Progenitor cell of endocrine pancreas (in vitro differentiated cells): ENCODE measurements around the gene CDK10. TPM values are rescaled to one million over a fixed set of nuclear protein-coding genes. Genes with fewer than 3 reads are reported as not detected.
A peak's percentile ranks its signal among the peaks of the same experiment; 100 is the strongest.

Experiments used
- DNase-seq: peaks from one replicate; pipeline ENCODE4 v3.0.0; 2021; ENCODE audit warnings: low spot score; ENCODE audit not compliant: unreplicated experiment
- H3K27ac Mint-ChIP-seq: 2 replicates; pipeline ENCODE4 v1.8.0; 2021; ENCODE audit warnings: mild to moderate bottlenecking, moderate library complexity, mixed read lengths
- H3K27me3 Mint-ChIP-seq: 2 replicates; pipeline ENCODE4 v1.8.0; 2021; ENCODE audit warnings: mixed read lengths
- H3K36me3 Mint-ChIP-seq: 2 replicates; pipeline ENCODE4 v1.8.0; 2022; ENCODE audit warnings: mixed read lengths; ENCODE audit not compliant: insufficient read depth
- H3K4me1 Mint-ChIP-seq: 2 replicates; pipeline ENCODE4 v1.8.0; 2021; ENCODE audit warnings: low read depth, mixed read lengths
- H3K4me3 Mint-ChIP-seq: 2 replicates; pipeline ENCODE4 v1.8.0; 2021; ENCODE audit warnings: low read depth, mild to moderate bottlenecking, moderate library complexity, mixed read lengths
- H3K9me3 Mint-ChIP-seq: 2 replicates; pipeline ENCODE4 v1.8.0; 2021; ENCODE audit warnings: low read depth, mixed read lengths
- total RNA-seq: library from RNA; stranded (reverse); gene quantifications from 2 replicates; pipeline ENCODE4 v1.2.1, GENCODE V29; 2021
- TF ChIP-seq, protein P1 (sequence below): fragments of 200-600 bp; sonication (generic); IDR thresholded peaks from one replicate; pipeline ENCODE4 v1.5.0; 2021; ENCODE audit warnings: antibody characterized with exemption, mild to moderate bottlenecking; ENCODE audit not compliant: unreplicated experiment

The CDK10 gene
- total RNA-seq, 1 donor from 2014 or later = 192 TPM

DNA sequence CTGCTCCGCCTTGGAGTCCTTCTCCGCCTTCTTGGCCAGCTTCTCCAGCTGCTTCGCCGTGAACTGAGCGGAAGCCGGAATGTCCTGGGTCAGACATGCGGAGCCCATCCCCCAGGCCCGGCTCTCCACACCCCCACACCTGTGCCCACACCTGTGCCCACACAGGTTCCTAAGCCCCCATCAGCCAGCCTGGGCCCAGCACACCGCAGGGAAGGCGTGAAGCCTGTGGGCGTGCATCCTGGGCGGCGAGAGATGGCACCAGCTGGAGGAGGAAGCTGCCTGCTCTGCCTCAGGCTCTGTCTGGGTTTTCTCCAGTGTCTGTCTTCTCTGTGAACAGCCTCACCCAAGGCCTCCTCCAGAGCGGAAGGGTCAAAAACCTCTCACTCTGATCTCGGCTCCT lies 34.9 kb upstream of the CDK10 start:
- TF ChIP-seq, protein P1, sequence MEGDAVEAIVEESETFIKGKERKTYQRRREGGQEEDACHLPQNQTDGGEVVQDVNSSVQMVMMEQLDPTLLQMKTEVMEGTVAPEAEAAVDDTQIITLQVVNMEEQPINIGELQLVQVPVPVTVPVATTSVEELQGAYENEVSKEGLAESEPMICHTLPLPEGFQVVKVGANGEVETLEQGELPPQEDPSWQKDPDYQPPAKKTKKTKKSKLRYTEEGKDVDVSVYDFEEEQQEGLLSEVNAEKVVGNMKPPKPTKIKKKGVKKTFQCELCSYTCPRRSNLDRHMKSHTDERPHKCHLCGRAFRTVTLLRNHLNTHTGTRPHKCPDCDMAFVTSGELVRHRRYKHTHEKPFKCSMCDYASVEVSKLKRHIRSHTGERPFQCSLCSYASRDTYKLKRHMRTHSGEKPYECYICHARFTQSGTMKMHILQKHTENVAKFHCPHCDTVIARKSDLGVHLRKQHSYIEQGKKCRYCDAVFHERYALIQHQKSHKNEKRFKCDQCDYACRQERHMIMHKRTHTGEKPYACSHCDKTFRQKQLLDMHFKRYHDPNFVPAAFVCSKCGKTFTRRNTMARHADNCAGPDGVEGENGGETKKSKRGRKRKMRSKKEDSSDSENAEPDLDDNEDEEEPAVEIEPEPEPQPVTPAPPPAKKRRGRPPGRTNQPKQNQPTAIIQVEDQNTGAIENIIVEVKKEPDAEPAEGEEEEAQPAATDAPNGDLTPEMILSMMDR = no peak
- H3K36me3 Mint-ChIP-seq = peaks cover 9% of the 10 kb centered on the region
- no peak overlapping the region for H3K27ac Mint-ChIP-seq
- H3K9me3 Mint-ChIP-seq = no peaks in the 10 kb centered on the region
- no peak overlapping the region for H3K4me3 Mint-ChIP-seq
- H3K27me3 Mint-ChIP-seq = no peaks in the 10 kb centered on the region
- no peaks in the 10 kb centered on the region for H3K4me1 Mint-ChIP-seq
- no peak for DNase-seq

DNA sequence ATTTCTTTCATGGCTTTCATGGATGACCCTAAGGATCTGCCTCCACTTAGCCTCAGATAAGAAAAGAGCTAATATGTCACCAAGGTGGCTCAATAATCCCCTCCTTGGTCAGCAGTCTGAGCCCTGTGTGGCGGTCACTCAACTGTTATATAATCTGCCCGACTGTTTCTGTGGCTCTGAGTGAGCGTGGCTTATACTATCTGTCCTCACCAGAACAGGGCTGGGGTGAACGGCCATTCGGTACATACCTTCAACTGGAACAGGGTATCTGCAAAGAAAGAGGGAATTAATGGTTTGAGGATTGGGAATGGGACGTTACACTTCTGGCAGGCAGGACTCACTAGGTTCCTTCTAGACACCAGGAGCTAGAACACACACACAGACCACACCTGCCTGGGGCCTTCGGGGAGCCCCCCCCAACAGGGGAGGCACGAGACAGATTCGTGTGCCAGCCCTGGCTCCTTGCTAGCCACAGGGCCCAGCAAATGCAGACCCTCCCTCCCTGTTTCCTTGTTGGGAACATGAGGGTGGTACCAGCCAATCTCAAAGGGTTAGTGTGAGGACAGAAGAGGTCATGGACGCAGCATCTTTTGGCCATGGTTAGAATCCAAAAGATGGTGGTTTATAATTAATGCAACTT lies 32.7 kb upstream of the CDK10 start:
- Mint-ChIP-seq H3K4me3 (peak overlapping the region; percentile 53), H3K36me3 (peaks cover 12% of the 10 kb centered on the region), H3K9me3 (no peaks in the 10 kb centered on the region), H3K4me1 (peaks cover 6% of the 10 kb centered on the region), H3K27ac (no peak overlapping the region), H3K27me3 (no peaks in the 10 kb centered on the region)
- no peak for DNase-seq
- TF ChIP-seq, protein P1 = no peak

DNA sequence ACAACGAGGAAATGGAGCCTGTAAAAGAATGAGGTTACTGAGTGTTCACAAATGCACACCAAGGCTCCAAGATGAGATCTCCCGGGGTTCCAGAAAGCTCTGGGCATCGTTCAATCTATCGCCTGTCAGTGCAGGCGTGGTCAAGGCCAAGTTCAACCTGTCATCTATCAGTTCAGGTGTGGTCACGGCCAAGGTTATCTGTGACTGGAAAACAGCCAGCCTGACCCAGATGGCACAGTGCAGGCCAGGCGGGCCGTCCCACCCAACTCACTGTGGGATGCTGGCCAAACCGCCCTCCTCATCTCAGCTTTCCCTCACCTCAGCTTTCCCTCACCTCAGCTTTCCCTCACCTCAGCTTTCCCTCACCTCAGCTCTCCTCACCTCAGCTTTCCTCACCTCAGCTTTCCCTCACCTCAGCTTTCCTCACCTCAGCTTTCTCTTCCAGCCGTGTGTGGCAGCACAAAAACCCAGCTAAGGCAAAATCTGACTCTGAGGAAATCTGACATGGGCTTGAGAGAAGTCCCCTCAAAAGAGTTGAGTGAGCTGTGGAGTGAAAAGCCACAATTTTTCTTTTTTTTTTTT lies 31.3 kb upstream of the CDK10 start:
- Mint-ChIP-seq H3K9me3 (no peaks in the 10 kb centered on the region), H3K36me3 (peaks cover 13% of the 10 kb centered on the region), H3K27me3 (no peaks in the 10 kb centered on the region), H3K4me3 (peak overlapping the region; percentile 87), H3K27ac (peak overlapping the region; percentile 49), H3K4me1 (peaks cover 6% of the 10 kb centered on the region)
- DNase-seq = no peak
- TF ChIP-seq, protein P1 = no peak

DNA sequence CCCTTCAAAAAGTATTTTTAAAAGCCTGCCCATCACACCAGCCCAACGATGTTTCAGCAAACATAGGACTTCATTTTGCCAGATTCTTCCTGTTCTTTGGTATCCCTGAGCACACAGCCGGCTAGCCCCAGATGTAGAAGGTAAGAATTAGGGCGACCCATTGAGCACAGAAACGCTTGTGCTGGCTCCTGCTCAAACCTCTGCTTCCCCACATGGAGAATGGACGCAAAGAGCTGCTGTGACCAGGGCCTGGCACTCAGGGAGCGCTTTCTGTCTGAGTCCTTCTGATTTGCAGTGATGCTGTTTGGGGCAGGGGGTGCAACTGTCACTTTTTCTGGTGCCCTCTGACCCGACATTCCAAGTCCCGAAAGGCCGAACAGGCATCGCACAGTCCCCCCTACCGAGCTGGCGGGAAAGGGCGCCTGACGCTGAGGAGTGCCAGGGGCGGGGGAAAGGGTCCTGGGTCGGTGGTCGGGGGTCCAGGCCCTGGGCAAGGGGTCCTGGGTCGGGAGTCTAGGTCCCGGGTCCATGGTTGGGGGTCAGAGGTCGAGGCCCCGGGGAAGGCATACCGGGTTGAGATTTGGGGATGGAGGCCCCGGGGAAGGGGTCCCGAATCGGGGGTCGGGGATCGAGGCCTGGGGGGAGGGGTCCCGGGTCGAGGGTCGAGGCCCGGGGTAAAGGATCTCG lies 29.9 kb upstream of the CDK10 start:
- Mint-ChIP-seq H3K36me3 (peaks cover 26% of the 10 kb centered on the region), H3K27ac (peak overlapping the region; percentile 73), H3K4me1 (peaks cover 6% of the 10 kb centered on the region), H3K4me3 (peak overlapping the region; percentile 87), H3K27me3 (no peaks in the 10 kb centered on the region), H3K9me3 (no peaks in the 10 kb centered on the region)
- TF ChIP-seq, protein P1 = no peak
- DNase-seq = no peak

DNA sequence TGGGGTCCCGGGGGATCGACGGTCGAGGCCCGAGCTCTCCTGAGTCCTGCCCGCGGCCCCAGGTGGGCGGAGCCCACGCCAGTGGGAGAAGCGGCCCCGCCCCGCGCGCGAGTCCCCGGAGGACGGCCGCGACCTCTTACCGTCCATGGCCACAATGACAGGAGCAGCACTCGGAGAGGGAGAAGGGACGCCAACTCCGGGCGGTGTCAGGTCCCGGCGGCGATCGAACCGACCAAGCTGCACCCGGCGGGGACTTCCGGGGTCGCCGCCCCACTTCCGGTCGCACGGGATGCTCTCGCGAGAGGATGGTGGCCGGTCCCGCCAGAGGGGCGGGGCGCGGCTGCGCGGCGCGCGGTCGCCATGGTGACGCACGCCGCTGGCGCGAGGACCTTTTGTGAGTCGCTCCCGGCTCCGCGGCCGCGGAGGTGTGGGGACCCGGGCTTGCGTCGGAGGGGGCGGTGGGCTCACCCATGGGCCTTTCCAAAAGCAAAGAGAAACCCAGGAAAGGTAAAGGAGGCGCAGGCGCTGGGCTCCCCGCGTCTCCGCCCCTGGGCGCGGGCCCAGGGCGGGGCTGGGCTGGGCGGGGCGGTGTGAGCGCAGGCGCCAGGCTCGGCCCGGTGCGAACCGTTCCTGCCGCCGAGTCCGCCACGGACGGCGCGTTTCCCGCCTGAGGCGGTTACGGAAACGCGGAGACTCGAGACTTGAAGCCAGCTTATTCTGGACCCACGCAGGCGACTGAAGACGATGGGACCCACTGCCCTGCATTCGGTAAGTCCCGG lies 28.9 kb upstream of the CDK10 start, which contains the start of the genes CHMP1A and SPATA33:
Gene CHMP1A (minus strand): TSS at position 267 of the 779 bp plus-strand sequence. CDS start 120 bp downstream, at position 147.
Gene SPATA33 (plus strand): TSS at position 395 of the 779 bp plus-strand sequence. CDS start 76 bp downstream, at position 471.
- peaks cover 34% of the 10 kb centered on the region for H3K36me3 Mint-ChIP-seq
- no peaks in the 10 kb centered on the region for H3K9me3 Mint-ChIP-seq
- TF ChIP-seq, protein P1 = no peak

More for the DNA sequence above, 28.9 kb upstream of the CDK10 start, which contains the start of the genes CHMP1A and SPATA33:
- Mint-ChIP-seq H3K4me3 (peak within 1 kb of the TSS; percentile 87), H3K4me1 (peaks cover 6% of the 10 kb centered on the region), H3K27ac (peak within 1 kb of the TSS; percentile 92), H3K27me3 (no peaks in the 10 kb centered on the region)
- DNase-seq = peak; percentile 90
